Effector CD4-positive, alpha-beta T cell (primary cell): ENCODE measurements around the gene EVA1C.
"Not testable (repeated sequence)": the region's sequence is repeated elsewhere in the genome, so short reads cannot be mapped to it uniquely, and the experiment has no call there.

Source experiments
- DNase-seq: peaks from one replicate; pipeline ENCODE4 v3.0.0-alpha.2; 2020

The EVA1C gene

DNA sequence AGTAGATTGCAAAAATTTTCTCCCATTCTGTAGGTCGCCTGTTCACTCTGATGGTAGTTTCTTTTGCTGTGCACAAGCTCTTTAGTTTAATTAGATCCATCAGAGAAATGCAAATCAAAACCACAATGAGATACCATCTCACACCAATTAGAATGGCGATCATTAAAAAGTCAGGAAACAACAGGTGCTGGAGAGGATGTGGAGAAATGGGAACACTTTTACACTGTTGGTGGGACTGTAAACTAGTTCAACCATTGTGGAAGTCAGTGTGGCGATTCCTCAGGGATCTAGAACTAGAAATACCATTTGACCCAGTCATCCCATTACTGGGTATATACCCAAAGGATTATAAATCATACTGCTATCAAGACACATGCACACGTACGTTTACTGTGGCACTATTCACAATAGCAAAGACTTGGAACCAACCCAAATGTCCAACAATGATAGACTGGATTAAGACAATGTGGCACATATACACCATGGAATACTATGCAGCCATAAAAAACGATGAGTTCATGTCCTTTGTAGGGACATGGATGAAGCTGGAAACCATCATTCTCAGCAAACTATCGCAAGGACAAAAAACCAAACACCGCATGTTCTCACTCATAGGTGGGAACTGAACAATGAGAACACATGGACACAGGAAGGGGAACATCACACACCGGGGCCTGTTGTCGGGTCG, 21.8 kb upstream of the EVA1C start:
- DNase-seq = not testable (repeated sequence)

DNA sequence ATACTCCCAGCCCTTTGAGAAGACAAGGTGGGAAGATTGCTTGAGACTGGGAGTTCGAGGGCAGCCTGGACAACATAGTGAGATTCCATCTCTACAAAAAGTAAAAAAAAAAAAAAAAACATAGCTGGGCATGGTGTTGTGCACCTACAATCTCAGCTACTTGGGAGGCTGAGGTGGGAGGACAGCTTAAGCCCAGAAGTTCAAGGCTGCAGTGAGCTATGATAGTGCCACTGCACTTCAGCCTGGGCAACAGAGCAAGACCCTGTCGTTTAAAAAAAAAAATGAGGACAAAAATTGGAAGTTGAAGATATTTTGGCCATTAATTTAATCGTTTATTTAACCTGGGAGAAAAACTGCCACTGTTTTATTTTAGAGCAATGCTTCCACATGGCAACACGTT, 20.8 kb upstream of the EVA1C start:
- no peak for DNase-seq

DNA sequence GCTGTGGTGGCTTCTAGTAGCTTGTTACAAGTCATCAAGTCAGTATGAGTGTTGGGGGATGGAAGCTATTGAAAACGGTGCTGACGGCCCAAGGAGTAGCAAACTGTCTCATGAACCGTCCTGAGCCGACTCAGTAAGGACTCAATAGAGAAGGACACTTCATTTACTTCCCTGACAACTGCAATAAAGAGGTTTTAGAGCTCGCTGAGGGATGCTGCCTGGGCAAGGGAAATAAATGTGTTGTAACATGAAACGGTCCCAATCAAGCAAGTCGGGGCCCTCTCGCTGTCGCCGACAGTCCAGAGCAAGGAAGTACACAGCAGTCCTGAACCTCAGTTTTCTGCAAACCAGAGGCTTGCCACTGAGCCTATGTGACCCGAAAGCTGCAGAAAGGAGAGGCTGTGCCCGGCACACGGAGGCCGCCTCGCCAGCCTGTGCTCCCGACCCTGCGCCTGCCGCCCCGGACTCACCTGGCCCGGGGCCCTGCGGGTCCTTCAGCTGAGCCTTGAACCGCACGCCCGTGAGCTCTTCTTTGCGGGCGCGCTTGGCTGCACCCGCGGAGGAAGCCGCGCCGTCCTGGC, 20.1 kb upstream of the EVA1C start:
- DNase-seq = peak; percentile 4

DNA sequence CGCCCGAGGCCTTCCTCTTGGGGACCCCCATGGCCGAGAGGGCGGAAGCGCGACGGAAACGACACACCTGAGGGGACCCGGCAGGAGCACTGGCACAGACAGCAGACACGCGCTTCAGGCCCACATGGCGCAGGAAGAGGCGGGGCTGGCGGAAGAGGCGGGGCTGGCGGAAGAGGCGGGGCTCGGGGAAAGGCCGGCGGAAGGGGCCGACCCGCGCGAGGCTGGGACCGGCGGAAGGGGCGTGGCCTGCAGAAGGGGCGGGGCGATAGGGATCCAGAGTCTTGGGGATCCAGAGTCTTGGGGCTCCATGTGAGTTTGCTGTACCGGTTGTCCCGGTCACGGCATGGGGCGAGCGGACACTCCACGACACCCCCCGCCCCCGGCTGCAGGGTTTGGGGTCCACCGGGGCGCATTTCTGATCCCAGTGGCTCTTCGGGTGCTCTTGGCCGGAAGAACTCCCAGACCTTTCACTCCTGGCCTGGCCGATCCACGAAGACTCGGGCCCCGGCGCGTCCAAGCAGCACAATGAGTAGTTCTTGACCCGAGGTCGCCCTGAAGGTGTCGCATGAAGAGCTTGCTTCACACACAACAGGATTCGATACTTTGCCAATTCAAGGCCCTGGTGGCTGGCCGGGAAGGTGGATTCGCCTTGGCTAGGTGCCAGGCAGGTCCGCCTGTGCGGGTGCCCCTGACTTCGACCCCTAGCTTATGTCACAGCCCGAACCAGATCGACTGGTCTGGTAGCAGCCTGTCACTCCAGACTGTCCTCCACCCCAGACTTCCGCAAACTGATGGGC, 19.4 kb upstream of the EVA1C start, which contains the start of gene URB1:
Gene URB1 (minus strand): TSS at position 133 of the 797 bp plus-strand sequence. CDS start 102 bp downstream, at position 31.
- peak; percentile 89 for DNase-seq

DNA sequence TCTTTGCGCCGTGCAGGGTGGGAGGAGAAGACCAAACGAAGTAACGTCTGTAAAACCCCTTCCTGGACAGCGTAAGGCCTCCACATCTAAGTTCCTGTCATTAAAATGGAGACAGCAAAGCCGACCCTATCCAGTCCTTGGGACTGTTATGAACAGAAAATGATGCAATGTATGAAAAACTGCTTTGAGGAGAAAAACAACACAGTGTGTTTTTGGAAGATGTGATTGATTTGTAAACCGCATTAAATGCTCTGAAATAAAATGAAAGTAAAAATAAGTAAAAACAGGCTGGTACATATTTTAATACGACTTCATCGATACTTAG, 18.9 kb upstream of the EVA1C start:
- no peak for DNase-seq

DNA sequence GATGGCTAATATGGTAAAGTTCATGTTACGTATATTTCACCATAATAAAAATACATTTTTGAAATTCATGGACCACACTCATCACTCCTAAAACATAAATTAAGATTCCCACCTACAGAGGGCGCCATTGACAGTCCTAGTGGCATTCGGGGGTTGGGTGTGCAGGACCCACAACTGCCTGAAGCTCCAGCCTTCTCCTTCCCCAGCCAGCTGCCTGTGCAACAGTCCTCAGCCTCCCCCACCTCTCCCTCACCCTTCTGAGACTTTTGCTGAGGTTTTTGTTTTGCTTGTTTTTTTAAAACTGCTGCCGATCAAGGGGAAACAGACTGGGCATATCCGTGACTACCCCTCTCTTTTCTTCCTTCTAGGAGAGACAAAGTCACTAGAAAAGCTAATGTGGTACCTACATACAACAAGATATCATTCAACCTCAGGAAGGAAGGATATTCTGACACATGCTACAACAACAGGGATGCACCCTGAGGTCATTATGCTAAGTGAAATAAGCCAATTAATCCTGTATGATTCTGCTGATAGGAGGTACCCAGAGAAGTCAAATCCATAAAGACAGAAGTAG, 9.2 kb upstream of the EVA1C start:
- DNase-seq = peak; percentile 41

DNA sequence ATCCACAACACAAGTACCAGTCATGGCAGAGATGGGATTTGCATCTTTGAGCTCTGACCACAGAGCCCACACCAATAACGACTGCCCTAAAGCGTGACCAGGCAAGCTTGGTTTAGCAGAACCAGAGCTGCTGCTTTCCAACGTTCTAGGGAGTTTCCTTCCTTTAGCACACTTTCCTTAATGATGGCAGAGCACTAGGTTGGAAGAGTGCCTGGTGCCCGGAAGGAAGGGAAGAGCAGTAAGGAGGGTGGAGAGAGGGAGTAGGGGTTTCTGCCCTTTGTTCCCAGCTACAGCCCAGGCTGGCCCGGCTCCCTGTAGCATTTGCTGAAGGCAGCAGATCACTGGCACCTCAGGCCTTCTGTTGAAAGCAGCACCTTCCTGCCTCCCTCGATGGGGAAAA, 6.1 kb upstream of the EVA1C start:
- no peak for DNase-seq

DNA sequence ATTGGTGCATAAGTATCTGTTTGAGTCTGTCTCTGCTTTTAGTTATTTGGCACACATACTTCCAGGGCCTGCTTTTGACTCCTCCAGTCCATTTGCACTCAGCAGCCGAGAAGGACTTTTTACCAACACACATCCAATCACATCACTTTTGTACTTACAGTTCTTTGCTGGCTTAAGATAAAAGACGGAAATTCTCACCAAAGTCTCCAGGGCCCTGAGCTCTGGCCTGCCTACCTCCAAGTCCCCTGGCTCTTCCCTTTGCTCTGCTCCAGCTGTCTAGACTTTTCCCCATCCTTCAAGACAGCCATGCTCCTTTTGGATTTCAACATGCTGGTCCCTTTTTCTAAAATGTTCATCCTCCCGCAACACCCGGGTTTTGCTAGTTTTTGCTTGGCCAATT, 2.2 kb upstream of the EVA1C start:
- no peak for DNase-seq

DNA sequence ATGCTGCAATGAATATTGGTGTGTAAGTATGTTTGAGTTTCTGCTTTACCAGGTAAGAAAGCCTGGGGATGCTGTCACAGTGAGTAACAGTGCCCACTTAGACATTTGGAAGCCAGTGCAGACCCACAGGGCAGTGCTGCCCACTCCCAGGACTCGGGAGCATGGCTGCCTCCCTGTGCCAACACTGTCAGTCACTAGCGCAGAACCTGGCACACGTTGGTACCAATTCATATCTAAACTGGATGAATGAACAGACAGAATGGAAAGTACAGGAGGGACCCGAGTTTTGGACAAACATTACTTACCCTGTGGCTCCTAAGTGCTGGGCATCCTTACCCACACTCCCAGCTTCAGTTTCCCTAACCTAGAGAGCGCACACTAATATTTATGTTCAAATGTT, 1.6 kb upstream of the EVA1C start:
- DNase-seq = no peak

DNA sequence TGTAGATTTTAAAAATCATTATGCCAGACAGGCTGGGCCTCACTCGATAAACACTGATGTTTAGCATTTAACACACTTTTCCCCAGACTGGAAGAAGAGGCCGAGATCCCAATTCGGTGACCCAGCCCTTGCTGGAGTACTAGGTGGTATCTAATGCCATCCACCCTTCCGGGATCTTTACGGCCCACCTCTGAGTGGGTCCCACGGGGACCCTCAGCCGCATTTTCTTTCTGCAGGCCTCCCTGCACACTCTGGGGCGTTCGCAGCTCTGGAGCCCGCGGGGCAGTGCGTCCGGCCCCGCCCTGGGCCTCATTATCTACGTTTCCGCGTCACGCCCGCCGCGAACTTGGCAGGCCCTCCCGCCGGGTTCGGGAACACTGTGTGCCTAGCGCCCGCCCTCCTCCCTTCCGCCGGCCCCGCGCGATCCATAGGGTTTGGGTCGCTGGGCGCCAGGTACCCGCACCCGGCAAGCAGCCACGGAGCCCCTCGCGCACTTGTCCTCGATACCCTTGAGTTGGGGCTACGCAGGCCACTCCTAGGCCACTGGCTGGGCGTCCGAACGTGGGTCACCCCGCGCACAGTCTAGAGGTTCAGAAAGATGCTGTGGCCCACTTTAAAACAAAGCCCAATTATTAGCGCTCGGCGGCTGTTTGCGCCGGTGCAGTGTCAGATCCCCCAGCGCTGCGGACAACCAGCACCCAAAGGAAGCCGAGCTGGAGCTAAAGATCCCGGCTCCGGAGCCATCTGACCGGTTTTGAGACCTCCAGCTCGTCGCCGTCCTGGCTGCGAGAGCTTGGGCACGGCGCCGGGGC, 950 bp upstream of the EVA1C start:
- peak; percentile 35 for DNase-seq

DNA sequence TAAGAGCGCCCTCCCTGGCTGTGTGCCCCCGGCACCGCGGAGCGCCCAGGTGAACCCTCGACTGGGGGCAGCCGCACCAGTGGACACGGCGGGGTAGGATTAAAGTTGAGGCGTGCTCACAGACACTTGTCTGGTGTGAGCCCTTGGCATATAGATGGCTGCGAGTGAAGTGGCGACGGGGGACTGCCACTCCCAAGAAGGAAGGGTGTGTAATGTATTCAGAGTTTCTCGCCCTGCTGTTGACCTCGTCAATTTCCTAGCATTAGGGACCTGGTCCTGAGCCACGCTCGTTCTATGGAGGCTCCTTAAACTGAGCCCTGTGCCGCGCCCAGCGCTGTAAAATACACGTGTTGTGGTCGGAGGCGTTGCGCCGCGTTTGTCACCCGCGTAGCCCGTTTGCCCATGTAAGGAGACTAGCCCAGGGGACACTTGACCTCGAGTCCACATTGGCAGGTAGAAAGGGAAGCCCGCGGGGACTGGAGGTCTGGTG, 554 bp downstream of the EVA1C start:
- DNase-seq = no peak

DNA sequence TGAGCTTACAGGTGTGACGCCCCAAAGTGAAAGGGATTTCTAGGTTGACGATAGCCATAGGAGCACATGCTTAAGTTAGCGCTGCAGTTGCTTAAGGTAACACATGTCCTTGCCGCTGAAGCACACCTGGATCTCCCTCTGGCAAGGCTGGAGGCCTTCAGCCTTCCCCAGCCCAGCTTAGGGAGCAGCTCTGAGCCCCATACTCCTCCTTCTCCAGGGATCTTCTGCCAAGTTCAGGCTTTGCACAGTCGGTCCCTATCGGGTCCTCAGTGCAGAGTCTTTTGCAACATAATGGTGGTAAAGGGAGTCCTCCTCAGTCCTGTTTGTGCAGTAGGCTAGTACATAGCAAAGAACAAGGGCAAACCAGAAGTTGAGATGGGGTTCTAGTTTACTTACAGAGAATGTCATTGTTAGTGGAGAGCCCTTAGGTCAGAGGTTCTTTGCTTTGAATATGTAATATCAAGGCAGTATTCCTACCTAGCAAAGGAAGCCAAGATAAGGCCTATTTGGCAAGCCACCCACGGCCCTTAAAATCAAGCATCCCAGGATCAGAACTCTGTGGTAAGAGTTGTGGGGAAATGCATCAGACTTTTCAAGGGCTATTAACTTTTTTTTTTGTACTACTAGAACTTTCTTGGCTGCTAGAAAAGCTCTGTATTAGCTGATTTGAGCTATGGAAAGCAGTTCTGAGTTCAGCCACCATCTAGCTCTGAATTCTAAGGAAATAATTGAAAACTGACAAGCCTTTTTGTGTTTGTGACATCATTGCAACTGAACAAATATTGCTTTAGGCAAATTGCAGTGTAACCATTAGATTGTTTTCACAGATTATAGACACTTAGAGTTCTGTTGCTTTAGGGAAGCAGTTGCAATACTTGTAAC, 1.4 kb downstream of the EVA1C start:
- DNase-seq = no peak

DNA sequence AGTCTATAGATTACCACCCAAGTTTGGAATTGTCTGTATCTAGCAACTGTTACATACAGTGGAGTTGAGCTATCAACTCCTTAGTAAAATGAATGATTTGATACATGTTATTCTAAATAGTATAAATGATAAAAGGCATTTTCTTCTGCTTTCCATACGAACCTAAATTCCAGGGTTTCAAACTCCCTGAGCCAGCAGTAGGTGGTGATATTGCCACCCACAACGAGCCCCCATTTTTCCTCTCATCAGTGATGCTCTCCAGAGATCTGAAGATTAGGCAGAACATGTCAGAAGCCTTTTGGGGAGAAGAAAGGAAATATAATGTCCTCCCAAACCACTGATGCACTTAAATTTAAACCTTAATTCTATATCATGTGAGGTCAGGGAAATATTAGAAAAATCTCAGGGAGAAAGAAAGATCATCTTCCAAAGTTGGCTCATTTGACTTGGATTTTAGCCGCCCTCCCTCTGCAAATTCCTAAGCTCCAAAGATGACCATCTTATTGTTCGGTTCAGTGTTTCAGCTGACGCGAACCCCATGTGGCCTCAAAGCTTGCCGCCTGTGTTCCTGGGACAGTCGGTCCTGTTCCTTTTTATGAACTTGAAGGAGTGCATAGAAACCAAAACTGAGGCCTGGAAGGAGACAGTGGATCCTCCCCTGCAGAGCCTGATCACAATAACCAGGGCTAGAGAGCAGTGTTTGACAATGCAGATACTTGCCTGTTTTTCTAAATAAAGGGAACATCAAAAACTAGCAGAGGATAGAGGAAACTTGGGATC, 2.3 kb downstream of the EVA1C start:
- DNase-seq = no peak

DNA sequence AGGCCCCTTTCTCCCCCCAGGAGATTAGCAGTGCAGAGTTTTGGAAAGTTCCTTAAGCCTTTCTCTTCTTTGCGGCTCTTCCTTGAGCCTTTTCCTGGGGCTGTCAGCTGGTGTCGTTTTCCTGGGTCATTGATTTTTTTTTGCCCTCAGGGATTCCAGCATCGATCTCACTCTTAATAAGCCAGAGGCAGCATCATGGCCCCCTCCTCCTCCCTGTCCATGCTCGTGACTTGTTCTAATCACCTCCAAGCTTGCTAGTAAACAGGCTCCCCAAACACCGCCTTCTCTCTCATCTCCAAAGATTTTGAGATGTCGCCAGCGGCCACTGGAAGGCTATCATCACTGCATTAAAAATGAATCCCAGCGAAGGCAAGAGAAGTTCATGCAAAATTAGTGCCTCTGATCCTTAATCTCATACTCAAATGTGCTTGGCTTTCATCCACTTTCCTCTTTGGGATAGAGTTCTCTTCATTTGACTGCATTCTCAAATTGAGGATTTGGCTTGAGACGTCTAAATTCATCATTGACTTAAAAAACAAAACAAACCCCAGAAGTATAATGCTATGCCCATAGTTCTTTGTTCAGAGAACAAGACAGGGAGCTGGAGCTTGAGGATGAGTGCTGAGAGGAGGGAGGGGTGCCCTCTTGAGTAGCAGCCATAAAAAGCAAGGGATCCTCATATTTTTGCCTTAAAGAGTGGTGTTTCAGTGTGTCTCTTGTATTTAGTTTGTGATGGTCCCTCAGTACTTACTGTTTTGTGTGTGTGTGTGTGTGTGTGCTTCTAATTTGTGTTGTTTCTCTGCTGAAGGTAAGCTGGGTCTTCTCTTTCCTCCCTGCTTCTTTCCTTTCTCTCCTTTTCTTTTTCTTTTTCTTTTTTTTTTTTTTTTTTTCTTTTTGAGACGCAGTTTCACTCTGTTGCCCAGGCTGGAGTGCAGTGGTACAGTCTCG, 3.2 kb downstream of the EVA1C start:
- no peak for DNase-seq

DNA sequence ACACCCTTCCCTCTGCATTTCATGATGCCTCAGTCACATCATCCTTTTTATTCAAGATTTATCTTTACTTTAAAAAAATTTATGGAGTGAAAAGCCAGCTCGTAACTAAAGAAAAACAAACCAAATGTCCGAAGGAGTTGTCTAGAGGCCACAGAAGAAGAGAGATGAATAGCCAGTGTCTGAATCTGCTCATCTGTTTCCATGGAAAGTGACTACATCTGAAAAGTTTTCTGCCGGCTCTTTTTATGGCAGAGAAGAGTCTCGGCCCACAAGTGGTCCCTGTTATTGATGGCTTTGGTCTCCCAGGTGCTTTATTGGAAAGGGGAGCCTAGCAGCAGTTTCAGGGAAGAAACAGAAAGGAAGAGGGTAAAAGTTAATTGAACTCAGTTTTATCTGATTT, 5.6 kb downstream of the EVA1C start:
- DNase-seq = no peak

DNA sequence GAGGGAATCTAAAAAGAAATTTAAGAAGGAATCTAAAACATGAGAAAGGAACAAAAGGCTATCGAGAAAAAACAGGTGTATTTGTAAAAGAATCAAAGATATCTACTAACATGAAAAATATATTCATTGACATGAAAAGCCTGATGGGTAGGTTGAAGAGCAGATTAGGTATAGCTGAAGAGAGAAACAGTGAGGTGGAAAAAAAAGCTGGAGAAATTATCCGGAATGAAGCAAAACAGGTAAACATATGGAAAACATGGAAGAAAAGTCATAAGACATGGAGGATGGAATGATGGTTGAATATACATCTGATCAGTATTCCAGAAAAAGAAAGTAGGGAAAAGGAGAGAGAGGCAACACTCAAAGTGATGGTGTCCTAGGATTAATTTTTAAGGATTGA, 9.6 kb downstream of the EVA1C start:
- DNase-seq = no peak

DNA sequence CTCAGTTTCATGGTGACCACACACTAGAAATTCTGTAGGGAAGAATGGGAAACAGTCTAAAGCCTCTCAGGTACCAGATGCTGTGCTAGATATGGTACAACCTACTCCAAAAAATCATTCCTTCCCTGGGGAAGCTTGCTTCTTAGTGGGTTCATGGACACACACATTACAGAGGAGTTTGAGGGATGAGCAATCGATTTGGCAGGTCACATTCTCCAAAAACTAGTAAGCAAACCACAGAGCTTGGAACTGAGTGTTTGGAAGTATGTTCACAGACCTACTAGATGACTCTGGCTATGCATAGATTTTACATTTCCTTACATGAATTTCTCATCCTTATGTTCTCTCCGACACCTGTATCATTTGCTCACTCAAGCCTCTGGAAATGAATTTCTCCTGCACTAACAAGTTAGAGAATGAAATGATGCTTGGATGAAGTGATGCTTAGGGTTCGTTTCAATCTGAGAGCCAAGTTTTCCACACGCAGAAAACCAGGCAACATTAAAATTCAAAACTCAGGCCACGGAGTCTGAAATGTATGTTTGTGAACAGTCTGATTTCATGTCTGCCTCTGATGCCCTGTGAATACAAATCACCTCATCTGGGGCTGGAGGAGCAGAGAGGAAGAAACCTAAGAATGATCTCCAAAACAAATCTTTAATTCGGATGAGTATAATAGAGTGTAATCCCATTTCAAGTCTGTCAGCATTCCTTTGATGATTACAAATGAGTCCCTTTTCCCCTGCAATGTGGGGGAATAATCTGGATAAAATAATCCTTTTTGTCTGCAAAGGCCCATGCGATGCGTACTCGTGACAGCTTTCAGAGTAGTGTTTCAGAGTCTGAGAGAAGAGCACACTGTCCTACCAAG, 11.0 kb downstream of the EVA1C start:
- no peak for DNase-seq

DNA sequence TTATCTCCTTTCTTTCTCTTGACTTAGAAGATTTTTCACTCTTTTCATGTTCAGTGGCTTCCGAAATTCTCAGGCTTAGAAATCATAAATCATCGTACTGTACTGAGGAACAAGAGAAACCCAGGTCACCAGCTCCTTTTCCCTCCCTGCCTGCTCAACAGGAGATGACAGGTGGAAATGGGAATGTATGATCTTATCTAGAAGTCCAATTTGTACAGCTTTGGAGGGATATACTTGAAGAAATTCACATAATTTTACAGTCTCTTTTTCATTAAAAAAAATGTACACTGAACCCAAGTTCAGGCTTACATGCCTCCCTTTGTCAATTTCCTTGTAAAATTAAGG, 11.7 kb downstream of the EVA1C start:
- no peak for DNase-seq

DNA sequence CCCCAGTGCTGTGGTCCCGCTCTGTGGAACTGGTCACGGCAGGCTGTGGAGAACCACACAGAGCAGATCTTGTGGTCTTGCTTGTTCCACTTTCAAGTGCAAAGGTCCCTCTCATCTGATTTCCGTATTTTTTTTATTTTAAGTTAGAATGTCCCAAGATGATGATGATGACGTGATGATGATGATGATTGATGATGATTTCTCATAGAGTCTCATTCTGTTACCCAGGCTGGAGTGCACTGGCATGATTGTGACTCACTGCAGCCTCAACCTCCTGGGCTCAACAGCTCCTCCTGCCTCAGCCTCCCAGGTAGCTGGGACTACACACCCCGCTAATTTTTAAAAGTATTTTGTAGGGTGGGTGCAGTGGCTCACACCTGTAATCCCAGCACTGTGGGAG, 12.2 kb downstream of the EVA1C start:
- DNase-seq = no peak
